ENCODE results near the gene FAM25C.
"Not testable (repeated sequence)": the region's sequence is repeated elsewhere in the genome, so short reads cannot be mapped to it uniquely, and the experiment has no call there.

Gene FAM25C

GRCh38 chr10:47999691-48000090 lies at the start of gene FAM25C:
Gene FAM25C, minus strand, starts transcription at chr10:47999791. Its CDS starts 26 bp downstream, at chr10:47999765.
- DNase-seq = not testable (repeated sequence)

- not testable (repeated sequence) for DNase-seq
Observed at GRCh38 chr10:48044557-48044956, 45.0 kb upstream of the FAM25C start.

GRCh38 chr10:48031390-48031789 lies 31.8 kb upstream of the FAM25C start:
- not testable (repeated sequence) for DNase-seq

- not testable (repeated sequence) for DNase-seq
Observed at GRCh38 chr10:48002306-48002705, 2.7 kb upstream of the FAM25C start.

- not testable (repeated sequence) for DNase-seq
Observed at GRCh38 chr10:47994045-47994444, 5.5 kb downstream of the FAM25C start.

DNA sequence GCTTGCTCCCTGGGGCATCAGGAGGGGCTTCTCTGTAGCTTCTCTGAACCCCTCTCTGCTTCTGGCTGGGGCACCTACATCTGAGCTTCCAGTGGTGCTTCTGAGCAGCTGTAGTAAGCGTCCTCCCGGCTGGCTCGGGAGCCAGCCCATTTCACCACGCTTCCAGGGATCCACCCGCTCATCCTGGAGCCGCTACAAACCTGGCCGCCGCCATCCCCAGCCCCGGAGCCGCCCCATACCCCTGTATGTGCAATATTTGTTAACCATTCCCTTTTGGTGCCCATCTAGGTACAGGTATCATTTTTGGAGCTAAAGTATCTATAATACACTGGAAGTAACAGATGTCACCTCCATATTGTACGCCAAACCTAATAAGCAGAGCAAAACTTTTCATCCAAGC lies 7.0 kb downstream of the FAM25C start:
- DNase-seq = not testable (repeated sequence)

DNA sequence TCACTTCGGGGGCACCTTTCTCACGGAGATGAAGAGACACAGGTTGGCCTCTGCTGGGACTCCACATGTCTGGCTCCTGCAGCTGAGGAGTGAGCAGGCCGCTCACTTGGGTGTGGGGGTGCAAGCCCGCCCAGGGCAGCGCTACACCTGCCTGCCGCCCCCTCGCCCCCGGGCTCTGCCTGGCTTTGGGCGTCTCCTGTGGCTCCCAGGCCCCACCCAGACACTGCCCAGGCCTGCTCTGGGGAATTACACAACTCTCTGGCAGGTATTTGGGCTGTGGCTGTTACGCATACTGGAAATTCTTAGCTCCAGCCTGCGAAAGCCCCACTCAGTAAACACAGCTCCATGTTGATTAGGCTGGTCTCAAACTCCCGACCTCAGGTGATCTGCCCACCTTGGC lies 7.9 kb downstream of the FAM25C start:
- not testable (repeated sequence) for DNase-seq

DNA sequence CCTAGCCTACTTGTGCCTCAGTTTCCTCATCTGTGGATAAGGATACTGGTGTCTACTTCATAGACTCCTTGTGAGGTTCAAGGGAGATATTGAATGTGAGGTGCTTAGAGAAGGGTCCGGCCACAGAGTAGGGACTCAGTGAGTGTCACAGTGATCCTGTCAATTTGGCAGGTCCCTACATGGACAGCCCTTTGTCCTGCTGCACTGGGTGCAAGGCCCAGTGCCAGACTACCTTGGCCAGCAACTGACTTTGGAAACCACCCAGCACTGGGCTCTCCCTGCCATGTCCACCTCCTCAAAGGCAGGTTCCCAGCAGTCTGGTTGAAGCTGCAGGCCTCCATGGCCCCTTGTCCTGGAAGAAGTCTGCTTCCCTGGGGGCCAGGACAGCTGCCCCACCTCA lies 9.5 kb downstream of the FAM25C start:
- not testable (repeated sequence) for DNase-seq

DNA sequence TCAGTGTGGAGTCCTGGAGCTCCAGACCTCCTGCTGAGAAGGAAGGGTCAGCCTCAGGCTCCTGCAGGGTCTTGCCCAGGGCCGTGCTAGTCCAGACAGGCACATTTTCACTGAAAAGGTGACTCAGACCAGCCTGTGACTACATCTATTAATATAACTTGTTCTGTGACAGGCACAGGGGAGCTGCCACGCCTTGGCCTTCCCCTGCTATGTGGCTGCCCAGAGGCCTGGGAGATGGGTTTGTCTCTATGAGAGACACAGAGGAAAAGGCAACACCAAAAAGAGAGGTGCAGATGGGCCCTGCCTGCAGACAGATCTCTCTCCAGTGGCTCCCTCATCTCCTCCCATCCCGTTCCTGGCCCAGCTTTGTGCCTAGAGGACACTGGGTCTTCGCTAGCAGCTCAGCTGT lies 10.0 kb downstream of the FAM25C start:
- DNase-seq = not testable (repeated sequence)

DNA sequence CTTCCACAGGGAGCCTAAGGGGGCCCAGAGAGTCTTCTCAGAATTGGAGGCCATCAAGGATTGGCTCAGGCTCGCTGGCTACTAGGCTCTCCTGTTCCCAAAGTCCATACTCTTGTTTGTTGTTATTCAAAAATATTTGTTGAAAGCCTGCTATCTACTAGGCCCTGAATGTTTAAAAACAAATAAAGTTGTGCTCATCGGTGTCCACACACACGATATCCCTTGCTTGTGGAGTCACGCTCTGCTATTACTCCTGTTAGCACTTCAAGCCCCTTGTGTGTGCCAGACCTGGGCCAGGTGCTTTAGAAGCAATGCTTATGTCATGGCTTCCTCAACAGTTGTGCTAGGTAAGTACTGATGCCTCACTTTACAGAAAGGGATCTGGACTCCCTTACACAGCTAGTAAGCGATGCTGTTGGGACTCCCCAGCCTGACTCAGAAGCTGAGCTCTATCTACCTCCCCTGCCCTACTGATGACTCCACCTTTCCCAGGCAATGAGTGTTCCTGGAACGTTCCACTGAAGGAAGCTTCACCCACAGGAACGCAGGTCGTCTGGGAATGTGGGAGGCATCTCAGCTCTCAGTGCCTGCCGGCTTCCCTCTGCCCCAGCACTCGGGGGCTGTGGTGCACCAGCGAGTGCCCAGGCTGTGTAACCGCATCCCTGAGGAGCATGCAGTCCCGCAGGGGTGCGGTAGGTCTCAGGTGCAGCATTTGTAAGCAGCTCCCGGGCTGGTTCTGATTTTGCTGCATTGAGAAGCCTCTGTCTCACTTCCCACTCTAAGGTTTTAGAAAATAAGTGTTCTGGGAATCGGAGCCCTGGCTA lies 10.7 kb downstream of the FAM25C start:
- DNase-seq = not testable (repeated sequence)

DNA sequence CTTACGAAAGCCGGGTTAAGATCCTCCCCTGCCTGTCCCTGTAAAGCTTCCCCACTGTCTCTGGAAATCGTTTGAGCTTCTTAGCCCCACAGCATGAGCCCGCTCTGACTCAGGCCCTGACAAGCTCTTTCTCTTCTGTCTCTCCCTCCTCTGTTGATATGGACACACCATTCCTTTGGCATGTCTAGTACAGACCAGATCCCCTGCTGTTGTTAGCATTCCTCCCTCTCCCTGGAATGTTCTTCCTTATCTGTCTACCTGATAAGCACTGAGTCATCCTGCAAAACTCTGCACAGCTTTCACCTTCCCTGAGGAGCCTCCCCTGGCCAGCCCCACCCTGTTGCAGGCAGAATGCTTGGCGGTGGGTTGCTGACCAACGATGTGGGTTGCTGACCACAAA lies 11.6 kb downstream of the FAM25C start:
- DNase-seq = not testable (repeated sequence)

- DNase-seq = not testable (repeated sequence)
Observed at GRCh38 chr10:47986413-47987230, 13.0 kb downstream of the FAM25C start.

DNA sequence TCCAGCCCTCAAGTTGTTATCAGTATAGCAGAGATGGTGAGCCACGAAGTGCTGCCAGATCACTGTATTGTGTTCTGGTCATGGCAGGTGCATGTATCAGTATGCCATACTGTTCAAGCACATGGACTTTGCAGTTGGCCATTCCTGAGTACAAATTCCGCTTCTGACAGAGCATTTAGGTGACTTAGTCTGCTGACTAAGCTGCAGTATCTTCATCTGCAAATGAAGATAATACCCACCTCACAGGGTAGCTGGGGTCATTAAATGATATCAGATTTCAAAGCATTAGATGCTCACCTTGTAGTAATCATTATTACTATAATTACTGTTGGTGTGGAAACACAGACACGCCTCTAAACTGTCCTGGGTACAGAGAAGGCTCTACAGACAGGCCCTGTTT lies 24.2 kb downstream of the FAM25C start:
- DNase-seq = not testable (repeated sequence)

DNA sequence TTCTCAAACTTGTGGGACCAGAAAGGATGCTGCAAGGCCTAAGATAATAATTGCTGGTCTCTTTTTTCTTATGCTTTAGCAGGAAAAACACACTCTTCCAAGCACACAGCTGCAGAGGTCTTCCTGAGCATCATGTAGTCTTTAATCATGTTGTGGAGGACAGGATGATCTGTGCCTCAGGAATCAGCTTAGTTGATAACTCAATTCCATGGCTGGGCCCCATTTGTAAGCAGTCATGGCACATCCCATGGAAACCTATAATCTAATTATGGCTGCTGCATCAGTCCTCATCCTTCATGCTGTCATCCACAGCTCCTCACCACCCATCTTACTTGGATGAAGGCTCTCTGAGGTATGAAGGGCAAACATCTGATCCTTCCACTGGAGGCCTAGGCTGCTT lies 26.5 kb downstream of the FAM25C start:
- DNase-seq = not testable (repeated sequence)

DNA sequence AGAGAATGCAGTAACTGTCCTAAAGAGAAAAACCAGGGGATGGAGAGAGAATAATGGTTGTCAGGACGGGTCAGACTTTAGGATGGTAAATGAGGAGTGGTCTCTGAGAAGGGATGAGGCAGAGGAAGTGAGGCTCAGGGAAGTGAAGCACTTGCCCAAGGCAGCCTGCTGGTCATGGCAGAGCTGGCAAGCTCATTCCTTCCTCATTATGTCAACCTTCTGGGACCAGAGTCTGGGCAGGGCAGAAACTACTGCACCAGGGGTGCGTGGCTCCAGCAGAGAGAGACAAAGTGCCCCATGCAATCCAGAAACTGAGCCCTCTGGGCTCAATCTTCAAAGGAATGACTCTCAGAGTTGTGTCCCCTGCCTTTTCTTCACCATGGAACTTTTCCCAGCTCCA lies 27.5 kb downstream of the FAM25C start:
- DNase-seq = not testable (repeated sequence)

- DNase-seq = not testable (repeated sequence)
Observed at GRCh38 chr10:47971598-47971997, 28.0 kb downstream of the FAM25C start.

DNA sequence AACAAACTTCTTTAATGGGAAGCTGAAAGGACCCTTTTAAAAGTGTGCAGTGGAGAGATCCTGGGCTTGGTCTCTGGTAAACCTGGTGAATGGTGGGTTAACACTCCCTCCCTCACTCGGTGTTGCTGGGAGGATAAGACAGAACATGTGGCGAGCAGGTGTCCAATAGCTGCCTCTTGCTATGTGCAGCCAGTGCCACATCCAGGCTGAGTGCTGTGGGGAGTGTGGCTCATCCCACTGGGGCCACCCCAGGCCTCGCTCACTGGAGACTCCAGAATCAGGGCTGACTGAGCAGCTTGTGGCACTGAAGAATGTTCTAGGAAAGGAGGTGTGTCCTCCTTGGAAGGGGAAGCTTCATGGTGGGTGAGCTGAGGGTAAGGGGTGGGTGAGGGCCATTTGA lies 29.5 kb downstream of the FAM25C start:
- DNase-seq = not testable (repeated sequence)

- DNase-seq = not testable (repeated sequence)
Observed at GRCh38 chr10:47968988-47969387, 30.6 kb downstream of the FAM25C start.

GRCh38 chr10:47964280-47965063 lies 35.1 kb downstream of the FAM25C start:
- DNase-seq = not testable (repeated sequence)

DNA sequence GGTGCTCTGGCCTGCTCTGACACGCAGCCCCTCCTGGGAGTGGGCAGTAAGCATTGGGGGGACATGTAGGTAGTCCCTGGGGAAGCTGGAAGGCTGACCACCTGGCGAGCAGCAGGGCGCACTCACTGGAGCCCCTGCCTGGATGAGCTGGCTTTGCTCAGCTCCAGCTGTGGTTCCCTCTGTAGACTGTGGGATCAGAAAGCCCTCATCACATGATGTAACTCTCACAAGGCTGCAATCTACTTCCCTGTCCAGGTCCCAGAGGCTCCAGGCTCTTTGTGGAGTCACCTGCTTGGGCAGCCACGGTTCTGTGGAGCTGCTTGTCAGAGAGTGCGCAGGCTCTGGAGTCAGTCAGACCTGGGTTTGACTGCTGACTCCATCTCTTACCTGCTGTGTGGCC lies 36.8 kb downstream of the FAM25C start:
- DNase-seq = not testable (repeated sequence)

- DNase-seq = not testable (repeated sequence)
Observed at GRCh38 chr10:47960699-47961098, 38.9 kb downstream of the FAM25C start.

DNA sequence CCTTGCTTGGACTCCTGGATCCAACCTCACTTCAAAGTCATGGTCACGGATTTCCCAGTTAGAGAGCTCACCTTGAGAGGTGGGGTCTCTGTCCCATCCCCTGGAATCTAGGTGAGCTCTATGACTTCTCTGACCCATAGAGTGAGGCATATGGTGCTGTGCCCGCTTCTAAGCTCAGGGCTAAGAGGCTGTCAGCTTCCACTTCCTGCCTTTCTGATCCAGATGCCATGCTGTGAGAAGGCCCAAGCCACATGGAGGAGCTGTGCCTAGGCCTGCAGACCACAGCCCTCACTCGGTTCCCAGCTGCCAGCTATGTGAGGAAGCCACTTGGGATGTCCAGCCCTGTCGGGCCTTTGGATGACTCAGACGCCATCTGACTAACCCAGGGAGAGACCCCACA lies 39.9 kb downstream of the FAM25C start:
- DNase-seq = not testable (repeated sequence)

Data from C1 segment of cervical spinal cord (tissue), 14 donors.